SJCRH30 (cell line): Measurements from ENCODE around the gene TPST1. TPM values are rescaled to one million over a fixed set of nuclear protein-coding genes. Genes with fewer than 3 reads are reported as not detected.

Experiments
- DNase-seq, 2 experiments: peaks; one replicate each; pipeline ENCODE4 v3.0.0-alpha.2; 2015 to 2020
- H3K27ac ChIP-seq: fragments of 250-450 bp; sonication (Bioruptor Pico); 2 replicates; pipeline ENCODE4 v1.5.1; 2020; ENCODE audit warnings: mild to moderate bottlenecking, moderate library complexity
- H3K27me3 ChIP-seq: fragments of 250-450 bp; sonication (Bioruptor Pico); 2 replicates; pipeline ENCODE4 v1.5.1; 2020; ENCODE audit warnings: mild to moderate bottlenecking, moderate library complexity
- H3K36me3 ChIP-seq: fragments of 250-450 bp; sonication (Bioruptor Pico); 2 replicates; pipeline ENCODE4 v1.5.1; 2020; ENCODE audit warnings: mild to moderate bottlenecking, moderate library complexity
- H3K4me1 ChIP-seq: fragments of 250-450 bp; sonication (Bioruptor Pico); 2 replicates; pipeline ENCODE4 v1.5.1; 2020; ENCODE audit warnings: mild to moderate bottlenecking, moderate library complexity
- H3K4me3 ChIP-seq: fragments of 250-450 bp; sonication (Bioruptor Pico); 2 replicates; pipeline ENCODE4 v1.5.1; 2020; ENCODE audit warnings: mild to moderate bottlenecking, moderate library complexity
- H3K9me3 ChIP-seq: fragments of 250-450 bp; sonication (Bioruptor Pico); replicated peaks from 2 replicates; pipeline ENCODE4 v1.5.1; 2020; ENCODE audit warnings: mild to moderate bottlenecking, moderate library complexity
- total RNA-seq: library from RNA; depleted of rRNA; stranded (reverse); fragments of >200 nt; shearing (Covaris generic); gene quantifications from 2 replicates; pipeline ENCODE4 v1.2.3, GENCODE V29; 2014

Gene TPST1
- total RNA-seq, 1 experiment from 2014 or later, result 62.1 TPM

- H3K27me3 ChIP-seq, result no peaks in the 10 kb centered on the region
- H3K9me3 ChIP-seq, result no peaks in the 10 kb centered on the region
- DNase-seq, result no peak
- H3K36me3 ChIP-seq, result no peaks in the 10 kb centered on the region
- H3K4me1 ChIP-seq, result no peaks in the 10 kb centered on the region
- H3K4me3 ChIP-seq, result no peak overlapping the region
- no peak overlapping the region for H3K27ac ChIP-seq
These were observed 33.8 kb downstream of the TPST1 start for GRCh38 chr7:66238773-66239466.

GRCh38 chr7:66239467-66239856, 34.3 kb downstream of the TPST1 start:
- no peak for DNase-seq
- no peaks in the 10 kb centered on the region for H3K9me3 ChIP-seq
- no peak overlapping the region for H3K4me3 ChIP-seq
- no peaks in the 10 kb centered on the region for H3K4me1 ChIP-seq
- no peaks in the 10 kb centered on the region for H3K36me3 ChIP-seq
- no peaks in the 10 kb centered on the region for H3K27me3 ChIP-seq
- no peak overlapping the region for H3K27ac ChIP-seq

DNA sequence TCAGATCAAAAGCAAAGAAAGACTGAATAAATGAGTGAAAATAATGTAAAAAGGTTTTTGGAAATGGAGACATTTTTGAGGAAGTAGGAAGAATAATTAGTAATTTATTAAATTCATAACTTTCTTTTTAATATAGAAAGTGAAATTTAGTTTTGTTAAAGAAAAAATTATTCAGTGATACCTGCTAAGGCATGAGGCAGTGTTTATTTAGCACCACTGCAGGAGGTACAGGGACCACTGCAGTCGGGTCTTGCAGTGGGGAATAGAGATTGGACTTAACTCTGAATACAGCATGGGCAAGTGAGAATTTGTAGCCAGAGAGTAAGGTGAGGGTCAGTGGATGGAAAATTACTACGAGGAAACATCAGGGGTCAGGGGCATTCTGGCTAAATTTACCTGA, 39.9 kb downstream of the TPST1 start:
- H3K36me3 ChIP-seq, result 0 out of 2 replicates have a peak, but pooled peaks cover 3% of the 10 kb centered on the region
- DNase-seq, result no peak
- H3K9me3 ChIP-seq, result no peaks in the 10 kb centered on the region
- H3K27me3 ChIP-seq, result no peaks in the 10 kb centered on the region
- H3K27ac ChIP-seq, result no peak overlapping the region
- H3K4me3 ChIP-seq, result no peak overlapping the region
- no peaks in the 10 kb centered on the region for H3K4me1 ChIP-seq

GRCh38 chr7:66246554-66247171, 41.5 kb downstream of the TPST1 start:
- Histone ChIP-seq H3K27me3 (no peaks in the 10 kb centered on the region), H3K4me1 (no peaks in the 10 kb centered on the region), H3K9me3 (no peaks in the 10 kb centered on the region), H3K4me3 (no peak overlapping the region), H3K36me3 (0 out of 2 replicates have a peak, but pooled peaks cover 3% of the 10 kb centered on the region), H3K27ac (no peak overlapping the region)
- DNase-seq, result no peak

GRCh38 chr7:66247380-66248078, 42.4 kb downstream of the TPST1 start:
- no peak overlapping the region for H3K4me3 ChIP-seq
- no peaks in the 10 kb centered on the region for H3K27me3 ChIP-seq
- 0 out of 2 replicates have a peak, but pooled peaks cover 3% of the 10 kb centered on the region for H3K36me3 ChIP-seq
- no peaks in the 10 kb centered on the region for H3K4me1 ChIP-seq
- no peak for DNase-seq
- H3K9me3 ChIP-seq, result no peaks in the 10 kb centered on the region
- H3K27ac ChIP-seq, result no peak overlapping the region

DNA sequence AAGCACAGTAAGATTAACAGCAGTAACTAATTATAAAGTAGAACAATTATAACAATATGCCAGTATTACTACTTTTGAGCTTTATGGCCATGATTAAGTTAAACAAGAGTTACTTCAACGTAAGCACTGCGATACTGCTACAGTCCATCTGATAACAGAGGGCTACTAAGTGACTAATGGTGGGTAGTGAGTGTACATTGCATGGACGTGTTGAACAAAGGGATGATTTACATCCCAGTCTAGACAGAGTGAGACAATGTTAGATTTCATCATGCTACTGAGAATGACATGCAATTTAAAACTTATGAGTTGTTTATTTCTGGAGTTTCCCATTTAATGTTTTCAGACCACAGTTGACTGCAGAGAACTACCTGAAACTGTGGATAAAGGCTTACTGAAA, 45.6 kb downstream of the TPST1 start:
- Histone ChIP-seq H3K4me3 (no peak overlapping the region), H3K27ac (no peak overlapping the region), H3K9me3 (0 out of 2 replicates have a peak, but pooled peaks cover 3% of the 10 kb centered on the region), H3K27me3 (no peaks in the 10 kb centered on the region), H3K4me1 (no peaks in the 10 kb centered on the region), H3K36me3 (0 out of 2 replicates have a peak, but pooled peaks cover 3% of the 10 kb centered on the region)
- no peak for DNase-seq

GRCh38 chr7:66255534-66256100, 50.5 kb downstream of the TPST1 start:
- no peaks in the 10 kb centered on the region for H3K4me1 ChIP-seq
- H3K9me3 ChIP-seq, result 0 out of 2 replicates have a peak, but pooled peaks cover 5% of the 10 kb centered on the region
- H3K4me3 ChIP-seq, result no peak overlapping the region
- no peaks in the 10 kb centered on the region for H3K36me3 ChIP-seq
- H3K27ac ChIP-seq, result no peak overlapping the region
- no peak for DNase-seq
- H3K27me3 ChIP-seq, result no peaks in the 10 kb centered on the region

DNA sequence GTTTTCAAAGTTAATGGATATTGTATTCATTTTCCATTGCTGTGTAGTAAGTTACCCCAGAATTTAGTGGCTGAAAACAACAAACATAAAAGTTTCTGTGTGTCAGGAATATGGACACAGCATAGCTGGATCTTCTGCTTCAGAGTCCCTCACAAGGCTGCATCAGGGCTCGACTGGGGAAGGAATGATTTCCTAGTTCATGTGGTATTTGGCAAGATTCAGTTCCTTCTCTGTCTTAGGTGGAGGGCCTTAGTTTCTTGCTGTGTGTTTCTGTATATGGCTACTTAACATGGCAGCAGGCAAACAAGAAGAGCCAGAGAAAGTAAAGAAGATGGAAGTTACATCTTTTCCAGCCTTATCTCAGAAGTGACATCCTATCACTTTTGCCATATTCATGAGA, 51.1 kb downstream of the TPST1 start:
- 0 out of 2 replicates have a peak, but pooled peaks cover 5% of the 10 kb centered on the region for H3K9me3 ChIP-seq
- H3K4me3 ChIP-seq, result no peak overlapping the region
- no peak overlapping the region for H3K27ac ChIP-seq
- DNase-seq, result no peak
- H3K27me3 ChIP-seq, result no peaks in the 10 kb centered on the region
- H3K36me3 ChIP-seq, result no peaks in the 10 kb centered on the region
- no peaks in the 10 kb centered on the region for H3K4me1 ChIP-seq

DNA sequence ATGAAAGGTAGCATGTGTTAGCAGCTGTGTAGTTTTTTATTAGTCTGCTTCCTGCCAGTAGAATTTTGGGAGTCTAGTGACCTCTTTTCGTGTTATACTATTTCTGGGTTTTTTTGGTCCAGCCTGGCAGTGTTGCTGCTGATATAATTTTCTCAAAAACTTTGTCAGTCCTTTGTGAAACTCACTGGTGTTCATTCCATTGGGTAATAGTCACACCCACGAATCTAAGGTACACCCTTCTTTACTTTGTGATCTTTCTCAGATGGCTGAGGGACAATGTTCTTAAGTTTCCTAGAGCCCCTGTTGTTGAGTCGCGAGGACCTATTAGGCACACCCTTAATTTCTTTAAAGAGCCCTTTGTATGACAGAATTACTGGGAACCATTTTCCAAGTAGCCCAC, 52.3 kb downstream of the TPST1 start:
- no peaks in the 10 kb centered on the region for H3K4me1 ChIP-seq
- H3K36me3 ChIP-seq, result no peaks in the 10 kb centered on the region
- no peak for DNase-seq
- H3K27ac ChIP-seq, result no peak overlapping the region
- H3K27me3 ChIP-seq, result no peaks in the 10 kb centered on the region
- H3K4me3 ChIP-seq, result no peak overlapping the region
- 0 out of 2 replicates have a peak, but pooled peaks cover 5% of the 10 kb centered on the region for H3K9me3 ChIP-seq

DNA sequence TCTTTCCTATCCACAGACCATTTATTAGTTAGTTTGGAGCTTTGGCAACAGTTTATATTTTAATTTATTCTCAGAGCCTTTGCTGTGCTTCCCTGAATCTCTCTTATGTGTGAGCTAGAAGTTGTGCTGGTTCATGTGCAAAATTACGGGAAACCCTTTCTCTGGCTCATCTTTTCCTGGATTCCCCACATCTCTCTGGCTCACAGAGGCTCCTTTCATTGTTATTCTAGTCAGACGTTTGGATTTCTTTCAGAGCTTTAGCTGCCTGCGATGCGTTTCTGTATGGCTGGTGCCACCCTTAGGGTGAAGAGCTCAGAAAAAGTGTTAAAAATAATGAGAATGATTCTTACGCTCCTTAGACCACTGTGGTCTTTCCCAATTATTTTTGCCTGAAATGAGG, 53.3 kb downstream of the TPST1 start:
- no peak overlapping the region for H3K4me3 ChIP-seq
- no peak for DNase-seq
- H3K36me3 ChIP-seq, result no peaks in the 10 kb centered on the region
- H3K27me3 ChIP-seq, result no peaks in the 10 kb centered on the region
- H3K9me3 ChIP-seq, result peaks cover 2% of the 10 kb centered on the region; the same call in 1 of the 2 replicates
- no peak overlapping the region for H3K27ac ChIP-seq
- no peaks in the 10 kb centered on the region for H3K4me1 ChIP-seq

DNA sequence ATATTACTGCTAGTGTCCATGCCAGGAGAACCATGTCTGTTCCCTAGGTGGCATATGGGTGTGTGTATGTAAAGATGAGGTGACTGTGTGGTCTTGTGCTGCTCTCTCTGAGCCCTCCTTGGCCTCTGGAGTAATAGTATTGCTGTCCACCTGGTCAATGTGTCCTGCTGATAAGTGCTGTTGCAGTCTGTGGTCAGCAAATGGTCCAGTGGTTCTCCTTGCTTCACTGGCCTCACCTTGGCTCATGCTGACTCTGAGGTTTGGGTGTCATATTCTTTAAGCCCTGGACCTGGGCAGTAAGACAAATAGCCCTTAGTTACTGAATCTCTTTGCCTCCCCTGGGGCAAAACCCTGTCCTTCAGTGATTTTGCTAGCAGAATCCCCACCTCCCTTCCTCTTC, 56.8 kb downstream of the TPST1 start:
- Histone ChIP-seq H3K36me3 (0 out of 2 replicates have a peak, but pooled peaks cover 5% of the 10 kb centered on the region), H3K9me3 (peaks cover 19% of the 10 kb centered on the region), H3K27me3 (no peaks in the 10 kb centered on the region), H3K4me3 (no peak overlapping the region), H3K4me1 (no peaks in the 10 kb centered on the region), H3K27ac (no peak overlapping the region)
- no peak for DNase-seq

DNA sequence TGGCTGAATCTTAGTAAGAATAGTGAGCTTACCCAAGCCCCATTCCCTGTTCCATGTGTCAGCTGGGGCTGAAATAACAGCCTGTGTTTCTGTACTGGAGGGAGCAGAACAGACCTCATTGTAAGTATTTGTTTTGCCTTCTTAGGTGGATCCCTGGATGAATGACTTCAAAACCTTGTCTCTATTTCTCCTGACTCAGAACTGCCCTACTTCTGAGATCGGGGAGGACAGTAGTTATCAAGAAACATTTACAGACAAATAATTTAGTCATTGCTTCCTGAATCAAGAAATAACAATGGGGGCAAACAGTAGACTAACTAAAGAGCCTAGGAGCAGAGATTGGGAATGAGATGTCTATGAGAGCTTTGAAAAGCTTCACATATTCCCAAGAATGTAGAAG, 58.8 kb downstream of the TPST1 start:
- DNase-seq, result no peak
- Histone ChIP-seq H3K4me3 (no peak overlapping the region), H3K9me3 (peaks cover 19% of the 10 kb centered on the region), H3K36me3 (0 out of 2 replicates have a peak, but pooled peaks cover 5% of the 10 kb centered on the region), H3K4me1 (no peaks in the 10 kb centered on the region), H3K27ac (no peak overlapping the region), H3K27me3 (no peaks in the 10 kb centered on the region)

GRCh38 chr7:66265566-66265965, 60.4 kb downstream of the TPST1 start:
- Histone ChIP-seq H3K27ac (no peak overlapping the region), H3K9me3 (peaks cover 19% of the 10 kb centered on the region), H3K27me3 (no peaks in the 10 kb centered on the region), H3K4me3 (no peak overlapping the region), H3K36me3 (0 out of 2 replicates have a peak, but pooled peaks cover 5% of the 10 kb centered on the region), H3K4me1 (no peaks in the 10 kb centered on the region)
- DNase-seq, result peak in 1 of 2 experiments; percentile 59

DNA sequence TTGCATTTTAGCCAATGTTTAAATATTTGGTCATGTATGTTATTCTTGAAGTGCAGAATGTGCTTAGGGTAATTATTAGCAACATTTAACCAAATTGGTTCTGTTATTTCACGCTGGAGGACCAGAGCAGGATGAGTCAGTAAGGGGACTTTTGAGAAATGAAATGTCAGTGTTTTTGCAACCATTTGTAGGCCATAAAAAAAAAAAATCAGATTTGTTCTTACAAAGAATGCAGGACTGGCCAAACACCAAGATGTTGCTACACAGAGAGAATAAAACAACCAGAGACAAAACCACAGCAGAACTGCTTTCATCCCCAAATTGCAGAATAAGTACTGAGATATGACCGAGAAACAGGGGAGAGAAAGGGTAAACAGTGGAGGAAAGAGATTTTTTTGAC, 62.1 kb downstream of the TPST1 start:
- no peak overlapping the region for H3K4me3 ChIP-seq
- H3K9me3 ChIP-seq, result peaks cover 19% of the 10 kb centered on the region
- H3K36me3 ChIP-seq, result 0 out of 2 replicates have a peak, but pooled peaks cover 9% of the 10 kb centered on the region
- H3K4me1 ChIP-seq, result no peaks in the 10 kb centered on the region
- no peak for DNase-seq
- no peaks in the 10 kb centered on the region for H3K27me3 ChIP-seq
- no peak overlapping the region for H3K27ac ChIP-seq

GRCh38 chr7:66269978-66270377, 64.8 kb downstream of the TPST1 start:
- Histone ChIP-seq H3K4me1 (no peaks in the 10 kb centered on the region), H3K27me3 (no peaks in the 10 kb centered on the region), H3K27ac (no peak overlapping the region), H3K9me3 (peaks cover 13% of the 10 kb centered on the region), H3K4me3 (no peak overlapping the region), H3K36me3 (0 out of 2 replicates have a peak, but pooled peaks cover 6% of the 10 kb centered on the region)
- DNase-seq, result no peak
